CD4-positive, alpha-beta T cell treated with Interleukin-1 beta for 1 hour (primary cell): ENCODE results near the gene PDGFB.

Source experiments
- DNase-seq, 2 donors: peaks; one replicate each; pipeline ENCODE4 v3.0.0-alpha.2; 2020 to 2022

PDGFB gene

DNA sequence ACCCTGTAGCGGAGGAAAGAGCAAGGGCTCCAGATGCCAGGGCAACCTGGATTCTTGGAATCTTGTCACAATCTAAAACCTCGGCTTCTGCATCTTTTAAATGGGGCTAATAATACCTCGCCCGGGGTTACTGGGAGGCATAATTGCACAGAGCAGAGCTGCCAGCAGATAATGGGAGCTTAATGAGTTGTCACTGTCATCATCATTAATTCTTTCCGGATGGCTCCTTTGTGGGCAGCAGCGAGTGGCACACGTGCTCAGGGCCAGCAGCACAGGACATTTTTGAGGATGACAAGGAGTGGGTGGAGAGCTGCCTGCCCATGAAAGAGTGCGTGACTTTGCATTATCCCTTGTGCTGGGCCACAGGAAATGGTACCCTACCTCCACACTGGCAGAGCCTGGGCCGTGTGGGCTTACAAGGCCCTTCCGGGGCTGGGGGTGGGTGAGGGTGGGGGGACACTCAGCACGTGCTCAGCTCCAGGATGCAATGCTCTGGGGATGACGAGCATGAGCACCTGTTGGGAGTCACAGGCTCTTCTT lies 5.7 kb downstream of the PDGFB start:
- no peak for DNase-seq

- DNase-seq: no peak
Measured at GRCh38 chr22:39238561-39238960, 6.2 kb downstream of the PDGFB start.

GRCh38 chr22:39238101-39238466 lies 6.7 kb downstream of the PDGFB start:
- no peak for DNase-seq

GRCh38 chr22:39237318-39238100 lies 7.3 kb downstream of the PDGFB start:
- peak in 1 of 2 donors; percentile 19 for DNase-seq

DNA sequence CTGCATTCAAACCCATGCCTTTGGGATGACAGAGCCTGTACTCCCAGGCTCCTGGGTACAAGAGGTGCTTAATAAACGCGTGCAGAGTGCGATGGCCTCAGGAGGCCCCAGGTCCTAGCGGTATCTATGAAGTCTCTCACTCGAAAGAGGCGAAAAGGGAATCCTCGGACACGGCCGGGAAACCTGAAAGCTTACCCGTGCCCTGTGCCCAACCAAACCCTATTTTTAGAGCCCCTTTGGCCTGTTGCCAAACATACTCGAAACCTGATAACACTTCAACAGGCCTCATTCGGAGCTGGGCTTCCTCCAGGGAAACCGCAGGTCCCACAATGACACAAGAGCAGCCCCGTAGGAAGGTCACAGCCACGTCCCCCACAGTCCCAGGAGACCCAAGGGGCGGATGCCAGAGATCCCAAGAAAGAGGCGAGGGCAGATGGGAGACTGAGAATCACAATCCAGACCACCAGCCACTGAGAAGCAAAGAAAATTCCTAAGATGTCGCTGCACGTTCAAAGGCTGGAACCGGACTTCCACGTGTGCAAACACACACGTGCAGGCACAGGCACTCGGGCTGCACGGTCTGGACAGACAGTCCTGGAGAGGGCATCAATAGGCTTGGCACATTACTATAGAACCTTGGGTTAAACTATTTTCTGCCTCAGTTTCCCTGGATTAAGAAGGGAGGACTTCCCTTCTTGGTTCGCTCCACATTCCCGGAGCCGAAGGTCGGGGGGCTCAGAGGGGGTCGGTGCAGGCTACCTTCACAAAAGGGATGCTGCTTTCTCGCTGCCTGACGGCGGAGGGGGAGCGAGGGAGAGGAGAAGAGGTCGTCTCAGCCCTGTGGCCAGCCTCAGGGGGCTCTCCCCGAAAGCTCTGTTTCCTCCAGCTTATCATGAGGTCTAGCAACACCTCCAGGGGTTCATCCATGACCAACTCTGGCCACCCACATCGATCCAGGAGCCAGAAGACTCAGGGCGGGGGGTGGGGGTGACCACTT lies 8.2 kb downstream of the PDGFB start:
- DNase-seq: peak; percentile 58 to 69

- DNase-seq: no peak
Measured at GRCh38 chr22:39234867-39235687, 9.7 kb downstream of the PDGFB start.

GRCh38 chr22:39234472-39234787 lies 10.4 kb downstream of the PDGFB start:
- no peak for DNase-seq

GRCh38 chr22:39233710-39234471 lies 10.9 kb downstream of the PDGFB start:
- DNase-seq: no peak

DNA sequence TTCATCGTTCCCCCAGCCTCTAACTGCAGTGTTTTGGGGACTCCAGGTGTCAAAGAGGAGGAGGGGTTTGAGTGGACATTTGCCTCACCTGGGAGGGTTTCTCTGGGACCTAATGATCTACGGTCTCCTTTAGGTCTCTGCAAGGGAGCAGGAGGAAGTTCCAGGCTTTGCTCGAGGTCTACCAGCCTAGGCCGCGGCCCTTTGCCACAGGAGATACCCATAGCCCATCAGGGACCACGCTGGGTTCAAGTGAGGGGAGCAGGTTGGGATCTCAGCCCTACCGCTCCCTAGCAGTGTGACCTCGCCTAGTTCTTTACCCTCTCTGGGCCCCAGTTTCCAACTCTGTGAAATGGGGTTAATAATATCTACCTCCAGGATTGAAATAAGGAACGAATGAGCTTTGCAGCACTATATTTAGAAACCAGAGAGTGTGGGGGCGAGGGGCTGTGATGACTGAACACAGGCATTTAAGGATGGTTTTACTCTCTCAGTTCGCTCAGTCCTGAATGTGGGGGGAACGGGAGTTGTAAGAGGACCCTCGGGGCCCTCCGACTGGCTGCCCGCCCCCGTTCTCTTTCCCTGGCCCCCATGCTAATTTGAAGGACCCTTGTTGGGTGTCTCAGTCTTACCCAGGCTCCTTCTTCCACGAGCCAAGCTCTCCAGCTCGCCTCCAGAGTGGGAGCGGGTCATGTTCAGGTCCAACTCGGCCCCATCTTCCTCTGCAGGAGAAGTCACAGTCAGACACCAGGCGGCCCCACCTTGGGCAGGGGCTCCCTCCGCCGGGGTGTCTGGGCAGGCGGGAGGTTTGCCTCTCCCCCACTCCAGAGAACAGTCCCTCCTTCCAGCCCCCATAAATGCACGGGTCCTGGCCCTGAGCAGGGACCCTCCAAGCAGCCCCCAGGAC lies 11.7 kb downstream of the PDGFB start:
- DNase-seq: no peak

DNA sequence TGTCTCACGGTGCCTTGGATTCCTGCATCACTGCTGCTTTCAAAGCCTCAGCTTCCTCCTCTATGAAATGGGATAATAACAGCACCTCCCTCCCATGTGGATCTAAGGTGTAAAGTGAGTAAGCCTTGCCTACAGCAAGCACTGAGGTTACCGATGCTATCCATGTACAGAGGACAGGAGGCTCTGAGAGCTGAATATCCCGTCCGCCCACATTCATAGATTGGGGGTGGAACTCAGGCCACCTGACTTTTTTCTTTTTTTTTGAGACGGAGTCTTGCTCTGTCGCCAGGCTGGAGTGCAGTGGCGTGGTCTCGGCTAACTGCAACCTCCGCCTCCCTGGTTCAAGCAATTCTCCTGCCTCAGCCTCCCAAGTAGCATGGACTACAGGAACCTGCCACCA lies 12.5 kb downstream of the PDGFB start:
- DNase-seq: no peak

DNA sequence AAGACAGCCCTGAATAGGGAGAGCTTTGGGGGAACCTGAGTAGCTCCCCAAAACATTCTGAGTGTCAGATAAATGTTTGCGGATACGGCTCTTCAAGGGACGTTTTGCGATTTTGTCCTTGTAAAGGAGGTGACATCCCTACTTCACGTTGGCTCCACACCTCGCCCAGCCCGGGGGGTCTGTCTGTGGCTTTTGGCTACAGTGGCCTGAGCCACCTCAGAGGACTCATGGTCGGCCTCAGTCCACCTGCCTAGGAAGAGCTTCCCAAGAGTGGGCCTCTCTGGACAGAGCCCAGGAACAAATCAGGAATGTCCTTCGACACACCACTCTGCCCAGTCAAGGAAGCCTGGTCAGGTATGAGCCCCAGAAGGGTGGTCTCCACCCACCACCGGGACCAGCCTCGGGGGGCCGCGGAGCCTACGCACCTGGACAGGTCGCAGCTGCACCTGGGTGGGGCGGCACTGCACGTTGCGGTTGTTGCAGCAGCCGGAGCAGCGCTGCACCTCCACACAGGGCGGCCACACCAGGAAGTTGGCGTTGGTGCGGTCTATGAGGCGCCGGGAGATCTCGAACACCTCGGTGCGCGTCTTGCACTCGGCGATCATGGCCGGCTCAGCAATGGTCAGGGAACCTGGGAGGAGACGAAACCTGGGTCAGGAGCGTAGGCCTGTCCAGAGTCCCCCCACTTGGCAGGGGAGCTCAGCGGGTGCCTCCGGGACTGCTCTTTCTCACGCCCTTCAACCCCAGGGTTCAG lies 13.4 kb downstream of the PDGFB start:
- no peak for DNase-seq

DNA sequence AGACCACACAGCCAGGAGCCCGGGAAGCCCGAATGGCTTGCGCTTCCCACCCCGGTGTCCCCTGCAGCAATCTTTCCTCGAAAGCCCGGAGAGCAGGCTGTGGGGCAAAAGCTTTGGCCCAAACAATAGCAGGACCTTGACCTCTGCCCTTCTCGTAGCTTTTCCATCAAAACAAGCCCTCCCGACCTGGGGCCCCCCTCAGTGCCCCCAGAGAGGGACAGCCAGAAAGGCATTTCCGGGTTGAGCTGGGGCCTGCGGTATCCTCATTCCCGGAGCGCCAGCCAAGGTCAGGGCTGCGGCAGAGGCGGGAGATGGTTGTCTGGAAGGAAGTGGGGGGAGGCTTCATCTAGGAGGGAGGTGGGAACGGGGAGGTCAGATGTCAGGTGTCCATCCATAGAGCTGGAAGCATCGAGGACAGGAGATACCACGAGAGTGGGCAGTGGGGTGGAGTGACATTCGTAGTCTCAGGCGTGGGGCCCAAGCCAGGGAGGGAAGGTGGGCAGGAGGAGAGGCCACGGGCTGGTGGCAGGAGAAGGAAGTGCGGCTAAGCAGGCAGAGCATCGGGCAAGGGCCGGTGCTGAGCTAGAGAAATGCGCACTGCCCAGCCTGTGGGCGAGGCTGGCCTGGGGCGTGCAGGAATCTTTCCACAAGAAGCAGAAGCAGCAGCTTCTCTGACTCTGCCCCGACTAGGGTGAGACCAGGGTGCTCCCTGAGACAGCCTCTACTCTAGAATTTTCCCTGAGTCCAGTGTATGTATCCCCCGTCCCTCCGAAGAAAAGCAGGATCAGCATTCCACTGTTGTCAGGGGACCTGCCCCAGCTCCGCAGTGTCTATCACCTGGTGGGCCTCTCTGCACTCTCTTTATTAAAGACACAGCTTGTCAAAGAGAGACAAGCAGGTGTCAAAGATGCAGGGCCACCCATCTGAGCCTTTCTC lies 14.3 kb downstream of the PDGFB start:
- no peak for DNase-seq

- DNase-seq: no peak
Measured at GRCh38 chr22:39229688-39230260, 15.0 kb downstream of the PDGFB start.

DNA sequence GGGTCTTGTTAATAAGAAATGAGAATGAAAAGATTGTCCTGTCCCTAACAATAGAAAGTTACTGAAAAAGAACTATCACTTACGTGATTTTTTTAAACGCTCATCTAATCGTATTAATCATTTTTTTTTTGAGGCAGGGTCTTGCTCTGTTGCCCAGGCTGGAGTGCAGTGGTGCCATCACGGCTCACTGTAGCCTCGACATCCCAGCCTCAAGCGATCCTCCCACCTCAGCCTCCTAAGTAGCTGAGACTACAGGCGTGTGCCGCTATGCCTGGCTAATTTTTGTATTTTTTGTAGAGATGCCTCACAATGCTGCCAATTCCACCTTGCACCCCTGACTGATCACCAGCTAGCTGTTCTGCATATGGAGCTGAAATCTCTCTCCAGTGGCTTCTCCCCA lies 15.7 kb downstream of the PDGFB start:
- DNase-seq: no peak

- no peak for DNase-seq
Measured at GRCh38 chr22:39227542-39228272, 17.1 kb downstream of the PDGFB start.

GRCh38 chr22:39226353-39226752 lies 18.4 kb downstream of the PDGFB start:
- no peak for DNase-seq

DNA sequence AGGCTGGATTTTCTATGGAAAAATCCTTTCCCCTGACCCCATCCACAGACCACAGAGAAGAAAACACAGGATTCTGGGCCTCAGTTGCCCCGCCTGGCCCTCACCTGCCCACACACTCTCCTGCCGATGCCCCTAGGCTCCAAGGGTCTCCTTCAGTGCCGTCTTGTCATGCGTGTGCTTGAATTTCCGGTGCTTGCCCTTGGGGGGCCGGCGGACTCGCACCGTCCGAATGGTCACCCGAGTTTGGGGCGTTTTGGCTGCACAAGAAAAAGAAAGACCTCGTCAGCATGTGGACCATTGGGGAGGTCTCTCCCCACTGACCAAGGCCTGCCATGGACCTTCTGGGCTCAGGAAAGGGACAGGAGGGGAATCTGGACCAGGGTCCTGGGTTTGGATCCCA lies 19.2 kb downstream of the PDGFB start:
- DNase-seq: no peak

DNA sequence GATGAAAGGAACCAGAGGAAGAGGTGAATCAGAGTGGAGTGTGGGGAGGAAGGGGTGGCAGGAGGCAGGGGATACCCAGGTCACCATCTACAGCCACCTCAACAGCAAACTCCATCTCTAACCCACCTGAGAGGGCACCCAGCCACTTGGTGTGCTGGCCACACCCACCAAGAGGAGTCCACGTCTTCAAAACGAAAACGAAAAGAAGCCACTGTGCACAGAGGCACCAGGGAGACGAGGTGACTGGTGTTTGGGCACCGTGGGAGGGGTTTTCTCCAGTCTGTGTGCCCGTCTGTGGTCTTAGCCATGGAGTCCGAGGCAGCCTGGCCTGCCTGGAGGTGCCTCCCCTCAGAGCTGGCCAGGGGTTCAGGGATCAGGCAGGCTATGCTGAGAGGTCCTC lies 20.2 kb downstream of the PDGFB start:
- no peak for DNase-seq
